Hindlimb muscle (tissue), 1 donor: ENCODE results near the gene FHL2. TPM values are rescaled to one million over a fixed set of nuclear protein-coding genes. Genes with fewer than 3 reads are reported as not detected.

Experiments
- DNase-seq: peaks from one replicate; pipeline ENCODE4 v3.0.0-alpha.2; 2013
- polyA plus RNA-seq: library from polyadenylated mRNA; unstranded; fragments of 120-200 nt; gene quantifications from one replicate; pipeline ENCODE4 v1.2.1, GENCODE V29; 2013; ENCODE audit not compliant: insufficient read length

FHL2 gene
- polyA plus RNA-seq, 1 donor, result 52.4 TPM

- no peak for DNase-seq
Measured at GRCh38 chr2:105397025-105397722, 1.7 kb downstream of the FHL2 start.

- no peak for DNase-seq
Measured at GRCh38 chr2:105396254-105397024, 2.4 kb downstream of the FHL2 start.

GRCh38 chr2:105395691-105396090, 3.2 kb downstream of the FHL2 start:
- no peak for DNase-seq

GRCh38 chr2:105394951-105395611, 3.8 kb downstream of the FHL2 start:
- no peak for DNase-seq

- no peak for DNase-seq
Measured at GRCh38 chr2:105393373-105394055, 5.3 kb downstream of the FHL2 start.

GRCh38 chr2:105391763-105392662, 6.8 kb downstream of the FHL2 start:
- no peak for DNase-seq

- DNase-seq, result no peak
Measured at GRCh38 chr2:105391058-105391627, 7.7 kb downstream of the FHL2 start.

- no peak for DNase-seq
Measured at GRCh38 chr2:105390454-105390853, 8.4 kb downstream of the FHL2 start.

- DNase-seq, result peak; percentile 60
Measured at GRCh38 chr2:105388971-105389381, 9.9 kb downstream of the FHL2 start.

GRCh38 chr2:105387225-105387624, 11.6 kb downstream of the FHL2 start:
- DNase-seq, result no peak

GRCh38 chr2:105385731-105386540, 12.9 kb downstream of the FHL2 start:
- DNase-seq, result no peak

- no peak for DNase-seq
Measured at GRCh38 chr2:105384861-105385260, 14.0 kb downstream of the FHL2 start.

GRCh38 chr2:105384216-105384615, 14.6 kb downstream of the FHL2 start:
- no peak for DNase-seq

- DNase-seq, result no peak
Measured at GRCh38 chr2:105383432-105384166, 15.3 kb downstream of the FHL2 start.

GRCh38 chr2:105382177-105382576, 16.7 kb downstream of the FHL2 start:
- DNase-seq, result no peak

- no peak for DNase-seq
Measured at GRCh38 chr2:105381101-105381668, 17.7 kb downstream of the FHL2 start.

- DNase-seq, result no peak
Measured at GRCh38 chr2:105380432-105381100, 18.3 kb downstream of the FHL2 start.

- DNase-seq, result no peak
Measured at GRCh38 chr2:105379741-105380186, 19.1 kb downstream of the FHL2 start.

GRCh38 chr2:105378921-105379383, 19.9 kb downstream of the FHL2 start:
- no peak for DNase-seq
